Right lobe of liver (tissue), 6 donors: ENCODE data around the gene AP1G2. TPM values are rescaled to one million over a fixed set of nuclear protein-coding genes. Genes with fewer than 3 reads are reported as not detected.

Experiments used
- ATAC-seq, 4 donors: fragments of 200-7000 bp; cut with Tn5 transposase; one replicate each; pipeline ENCODE4 v1.9.1; 2020; ENCODE audit warnings: mild to moderate bottlenecking in 4 of 4, moderate library complexity in 4 of 4
- DNase-seq, 3 donors: peaks; one replicate each; pipeline ENCODE4 v3.0.0-alpha.2; 2020
- H3K27ac ChIP-seq, 3 donors: fragments of 200-600 bp; one replicate each; pipeline ENCODE4 v1.8.0; 2022
- H3K27me3 ChIP-seq, 2 donors: fragments of 200-600 bp; one replicate each; pipeline ENCODE4 v1.8.0; 2022
- H3K36me3 ChIP-seq, 4 donors: fragments of 200-600 bp; sonication (generic) in 1 of 4; one replicate each; pipeline versions ENCODE4 v1.5.1 to v1.8.0; 2017 to 2022; ENCODE audit warnings: control low read depth in 1 of 4
- H3K4me1 ChIP-seq, 4 donors: fragments of 200-600 bp; sonication (generic) in 1 of 4; one replicate each; pipeline versions ENCODE4 v1.5.1 to v1.8.0; 2017 to 2022; ENCODE audit warnings: control low read depth in 1 of 4
- H3K4me3 ChIP-seq, 3 donors: fragments of 200-600 bp; one replicate each; pipeline ENCODE4 v1.8.0; 2022
- H3K9me3 ChIP-seq, 4 donors: fragments of 200-600 bp; sonication (generic) in 1 of 4; one replicate each; pipeline versions ENCODE4 v1.5.1 to v1.8.0; 2017 to 2022; ENCODE audit warnings: control low read depth in 1 of 4
- CTCF ChIP-seq, 4 donors: fragments of 200-600 bp in 3 of 4; fragments of 450-650 bp in 1 of 4; IDR thresholded peaks; one replicate each; pipeline versions ENCODE4 v1.5.1 to v1.8.0; 2016 to 2022; ENCODE audit warnings: antibody characterized with exemption in 4 of 4, mild to moderate bottlenecking in 2 of 4
- POLR2A ChIP-seq: fragments of 450-650 bp; IDR thresholded peaks from one replicate; pipeline ENCODE4 v1.6.1; 2017; ENCODE audit warnings: antibody characterized with exemption, mild to moderate bottlenecking
- WGBS: methylation state at CpG from one replicate; pipeline ENCODE4 v1.1.6; 2018; ENCODE audit warnings: low coverage, low lambda C conversion rate; ENCODE audit not compliant: insufficient coverage; ENCODE audit errors: missing lambda C conversion rate; 5-methylcytosine and 5-hydroxymethylcytosine counted together
- intact Hi-C, 2 donors: fragments of 100-400 bp; cut with DNase I; formaldehyde crosslinking; loops; one replicate each; pipeline versions ENCODE4 v1.11.2 to v1.14.1; 2022
- total RNA-seq, 6 experiments: library from RNA; depleted of rRNA in 2 of 6; stranded (reverse); fragments of >200 nt in 2 of 6; fragmentation: NEBNext Ultra II Directional in 3 of 6; extraction: Animal tissue kit (Norgen Biotek cat#: 25700) in 3 of 6; gene quantifications; one replicate each; pipeline versions ENCODE4 v1.1.0 to v1.2.4, GENCODE V29; 2016 to 2023
- donor health status: DM: no; HTN: yes; CAD: no.
- donor health status: DM: no; HTN: no; CAD: no.
- donor health status: DM: no; HTN: no; CAD: no.
- donor health status: DM: no; HTN: yes; CAD: no.
- donor health status: DM: no; HTN: yes; CAD: no.

The AP1G2 gene
- total RNA-seq, 6 experiments from 2014 or later: 13.6 to 25.9 (median 23.0) TPM

GRCh38 chr14:23580948-23581281, 13.3 kb upstream of the AP1G2 start:
- intact Hi-C loops: no loop called here
- WGBS: 70% methylated on average over 4 of the region's 8 CpGs
- ATAC-seq (no peak), DNase-seq (no peak)
- peaks cover 0 to 4% (median 0%) of the 10 kb centered on the region in 4 donors for H3K4me1 ChIP-seq
- no peak overlapping the region for H3K4me3 ChIP-seq
- TF ChIP-seq CTCF (IDR thresholded peaks at IDR 0.05) (no peak), POLR2A (no peak)
- no peaks in the 10 kb centered on the region for H3K36me3 ChIP-seq
- H3K27me3 ChIP-seq: peaks cover 0 to 16% of the 10 kb centered on the region in 2 donors
- H3K27ac ChIP-seq: no peak overlapping the region
- H3K9me3 ChIP-seq: no peaks in the 10 kb centered on the region

- ATAC-seq (no peak), DNase-seq (no peak)
- TF ChIP-seq CTCF (IDR thresholded peaks at IDR 0.05) (no peak), POLR2A (no peak)
- H3K27me3 ChIP-seq: peaks cover 0 to 19% of the 10 kb centered on the region in 2 donors
- 91% methylated on average over 1 of the region's 24 CpGs for WGBS
- H3K9me3 ChIP-seq: no peaks in the 10 kb centered on the region
- intact Hi-C loops: no loop called here
- H3K4me1 ChIP-seq: peaks cover 0 to 4% (median 0%) of the 10 kb centered on the region in 4 donors
- H3K27ac ChIP-seq: no peak overlapping the region
- H3K36me3 ChIP-seq: no peaks in the 10 kb centered on the region
- H3K4me3 ChIP-seq: no peak overlapping the region
Measured at GRCh38 chr14:23580152-23580926, 12.7 kb upstream of the AP1G2 start.

GRCh38 chr14:23579739-23580138, 12.1 kb upstream of the AP1G2 start:
- Histone ChIP-seq H3K4me1 (peaks cover 0 to 4% (median 0%) of the 10 kb centered on the region in 4 donors), H3K27ac (no peak overlapping the region), H3K9me3 (no peaks in the 10 kb centered on the region), H3K36me3 (no peaks in the 10 kb centered on the region), H3K27me3 (peaks cover 0 to 19% of the 10 kb centered on the region in 2 donors), H3K4me3 (no peak overlapping the region)
- no peak for TF ChIP-seq CTCF (IDR thresholded peaks at IDR 0.05)
- TF ChIP-seq POLR2A: no peak
- intact Hi-C loops: no loop called here
- DNase-seq (no peak), ATAC-seq (no peak)

GRCh38 chr14:23579311-23579630, 11.7 kb upstream of the AP1G2 start:
- WGBS: 67% methylated on average over 2 of the region's 3 CpGs

More at GRCh38 chr14:23579311-23579630, 11.7 kb upstream of the AP1G2 start:
- TF ChIP-seq POLR2A (no peak), CTCF (IDR thresholded peaks at IDR 0.05) (no peak)
- Histone ChIP-seq H3K9me3 (no peaks in the 10 kb centered on the region), H3K36me3 (no peaks in the 10 kb centered on the region), H3K4me3 (no peak overlapping the region), H3K27me3 (peaks cover 0 to 19% of the 10 kb centered on the region in 2 donors), H3K27ac (no peak overlapping the region), H3K4me1 (peaks cover 0 to 4% (median 0%) of the 10 kb centered on the region in 4 donors)
- intact Hi-C loops: no loop called here
- DNase-seq (no peak), ATAC-seq (no peak)
